Fibroblast of pulmonary artery (primary cell): ENCODE results near the gene CD4.

Source experiments
- DNase-seq: peaks from one replicate; pipeline ENCODE4 v3.0.0-alpha.2; 2010; ENCODE audit warnings: low read depth
- H3K4me3 ChIP-seq: replicated peaks from 2 replicates; pipeline ENCODE4 v1.5.1; 2011; ENCODE audit warnings: low read depth, mild to moderate bottlenecking, control low read depth, low read length, moderate library complexity
- CTCF ChIP-seq: IDR thresholded peaks from 2 replicates; pipeline ENCODE4 v1.5.1; 2011; ENCODE audit warnings: mild to moderate bottlenecking, control low read depth, low read length, inconsistent platforms; ENCODE audit errors: missing control alignments

Gene CD4

GRCh38 chr12:6834254-6834653 lies 44.9 kb downstream of the CD4 start:
- H3K4me3 ChIP-seq, result no peak overlapping the region
- no peak for TF ChIP-seq CTCF
- DNase-seq, result no peak

GRCh38 chr12:6834873-6835272 lies 45.5 kb downstream of the CD4 start:
- TF ChIP-seq CTCF, result no peak
- no peak overlapping the region for H3K4me3 ChIP-seq

GRCh38 chr12:6836851-6837250 lies 47.5 kb downstream of the CD4 start:
- DNase-seq, result no peak
- H3K4me3 ChIP-seq, result no peak overlapping the region
- TF ChIP-seq CTCF, result no peak

More at GRCh38 chr12:6834873-6835272, 45.5 kb downstream of the CD4 start:
- no peak for DNase-seq

GRCh38 chr12:6837370-6838060 lies 48.2 kb downstream of the CD4 start:
- no peak for DNase-seq
- TF ChIP-seq CTCF, result no peak
- H3K4me3 ChIP-seq, result no peak overlapping the region

- no peak for TF ChIP-seq CTCF
- no peak overlapping the region for H3K4me3 ChIP-seq
- no peak for DNase-seq
Measured at GRCh38 chr12:6838854-6839253, 49.5 kb downstream of the CD4 start.

- DNase-seq, result no peak
- no peak for TF ChIP-seq CTCF
- H3K4me3 ChIP-seq, result no peak overlapping the region
Measured at GRCh38 chr12:6839482-6840201, 50.3 kb downstream of the CD4 start.
